ENCODE measurements around the gene USP3.
"Not testable (repeated sequence)": the region's sequence is repeated elsewhere in the genome, so short reads cannot be mapped to it uniquely, and the experiment has no call there.

Gene USP3

GRCh38 chr15:63509955-63510940 is 5.9 kb downstream of the USP3 start:
- DNase-seq (ENCODE audit: low read depth in 2 of 3, low spot score in 2 of 3), result no peak

GRCh38 chr15:63512148-63512547 is 7.8 kb downstream of the USP3 start:
- DNase-seq (ENCODE audit: low read depth in 2 of 3, low spot score in 2 of 3), result no peak

- DNase-seq (ENCODE audit: low read depth in 2 of 3, low spot score in 2 of 3), result no peak
Observed at GRCh38 chr15:63513271-63513670, 8.9 kb downstream of the USP3 start.

GRCh38 chr15:63513728-63514127 is 9.3 kb downstream of the USP3 start:
- DNase-seq (ENCODE audit: low read depth in 2 of 3, low spot score in 2 of 3), result no peak

GRCh38 chr15:63514531-63514943 is 10.1 kb downstream of the USP3 start:
- DNase-seq (ENCODE audit: low read depth in 2 of 3, low spot score in 2 of 3), result no peak

GRCh38 chr15:63517202-63517601 is 12.8 kb downstream of the USP3 start:
- DNase-seq (ENCODE audit: low read depth in 2 of 3, low spot score in 2 of 3), result no peak

GRCh38 chr15:63517628-63518027 is 13.2 kb downstream of the USP3 start:
- no peak for DNase-seq (ENCODE audit: low read depth in 2 of 3, low spot score in 2 of 3)

- DNase-seq (ENCODE audit: low read depth in 2 of 3, low spot score in 2 of 3), result no peak
Observed at GRCh38 chr15:63519041-63519440, 14.6 kb downstream of the USP3 start.

- DNase-seq (ENCODE audit: low read depth in 2 of 3, low spot score in 2 of 3), result no peak
Observed at GRCh38 chr15:63519548-63520178, 15.3 kb downstream of the USP3 start.

GRCh38 chr15:63520462-63520861 is 16.1 kb downstream of the USP3 start:
- DNase-seq (ENCODE audit: low read depth in 2 of 3, low spot score in 2 of 3), result not testable (repeated sequence)

- no peak for DNase-seq (ENCODE audit: low read depth in 2 of 3, low spot score in 2 of 3)
Observed at GRCh38 chr15:63522225-63522578, 17.8 kb downstream of the USP3 start.

GRCh38 chr15:63523306-63523990 is 19.1 kb downstream of the USP3 start:
- DNase-seq (ENCODE audit: low read depth in 2 of 3, low spot score in 2 of 3), result no peak

- DNase-seq (ENCODE audit: low read depth in 2 of 3, low spot score in 2 of 3), result no peak
Observed at GRCh38 chr15:63524316-63525015, 20.1 kb downstream of the USP3 start.

GRCh38 chr15:63526401-63526800 is 22.0 kb downstream of the USP3 start:
- no peak for DNase-seq (ENCODE audit: low read depth in 2 of 3, low spot score in 2 of 3)

- no peak for DNase-seq (ENCODE audit: low read depth in 2 of 3, low spot score in 2 of 3)
Observed at GRCh38 chr15:63528138-63528659, 23.8 kb downstream of the USP3 start.

- no peak for DNase-seq (ENCODE audit: low read depth in 2 of 3, low spot score in 2 of 3)
Observed at GRCh38 chr15:63530235-63530634, 25.8 kb downstream of the USP3 start.

GRCh38 chr15:63530752-63531299 is 26.4 kb downstream of the USP3 start:
- DNase-seq (ENCODE audit: low read depth in 2 of 3, low spot score in 2 of 3), result no peak

- DNase-seq (ENCODE audit: low read depth in 2 of 3, low spot score in 2 of 3), result no peak
Observed at GRCh38 chr15:63531586-63531985, 27.2 kb downstream of the USP3 start.

GRCh38 chr15:63532307-63532744 is 27.9 kb downstream of the USP3 start:
- no peak for DNase-seq (ENCODE audit: low read depth in 2 of 3, low spot score in 2 of 3)

- not testable (repeated sequence) for DNase-seq (ENCODE audit: low read depth in 2 of 3, low spot score in 2 of 3)
Observed at GRCh38 chr15:63534888-63535287, 30.5 kb downstream of the USP3 start.

- no peak for DNase-seq (ENCODE audit: low read depth in 2 of 3, low spot score in 2 of 3)
Observed at GRCh38 chr15:63535689-63536088, 31.3 kb downstream of the USP3 start.

Data from activated CD8-positive, alpha-beta memory T cell treated with anti-CD3 and anti-CD28 coated beads for 48 hours (primary cell).